Gastrocnemius medialis (tissue), 4 donors: Measurements from ENCODE around the gene PRDM10. TPM values are rescaled to one million over a fixed set of nuclear protein-coding genes. Genes with fewer than 3 reads are reported as not detected.

Source experiments
- ATAC-seq, 2 donors: fragments of 150-250 bp; one replicate each; pipeline ENCODE4 v1.9.1; 2016
- DNase-seq, 2 donors: peaks; one replicate each; pipeline ENCODE4 v3.0.0-alpha.2; 2019
- H3K27ac ChIP-seq, 4 donors: fragments of 200-600 bp; sonication (generic); 1 replicate in 1 of 4; 2 replicates in 3 of 4; pipeline ENCODE4 v1.5.1; 2016 to 2018; ENCODE audit warnings: mild to moderate bottlenecking in 2 of 4, moderate library complexity in 1 of 4
- H3K27me3 ChIP-seq, 3 donors: fragments of 200-600 bp; sonication (generic) in 2 of 3; 1 replicate in 1 of 3; 2 replicates in 2 of 3; pipeline versions ENCODE4 v1.5.1 to v1.6.0; 2016 to 2019; ENCODE audit warnings: mild to moderate bottlenecking in 1 of 3, moderate library complexity in 1 of 3
- H3K36me3 ChIP-seq, 2 donors: fragments of 200-600 bp; sonication (generic) in 1 of 2; one replicate each; pipeline ENCODE4 v1.5.1; 2017 to 2018
- H3K4me1 ChIP-seq, 2 donors: fragments of 200-600 bp; sonication (generic) in 1 of 2; one replicate each; pipeline ENCODE4 v1.5.1; 2016 to 2017; ENCODE audit warnings: mild to moderate bottlenecking in 2 of 2
- H3K4me3 ChIP-seq, 4 donors: fragments of 200-600 bp; sonication (generic) in 3 of 4; 1 replicate in 1 of 4; 2 replicates in 3 of 4; pipeline ENCODE4 v1.5.1; 2016 to 2019; ENCODE audit warnings: mild to moderate bottlenecking in 2 of 4
- H3K9me3 ChIP-seq, 3 donors: fragments of 200-600 bp; sonication (generic) in 2 of 3; 1 replicate in 1 of 3; 2 replicates in 2 of 3; pipeline ENCODE4 v1.5.1; 2016 to 2019
- CTCF ChIP-seq, 5 experiments: fragments of 450-650 bp in 3 of 5; fragments of 200-600 bp in 2 of 5; sonication (generic) in 2 of 5; IDR thresholded peaks in 4 of 5; conservative IDR thresholded peaks in 1 of 5; 1 replicate in 4 of 5; 2 replicates in 1 of 5; pipeline ENCODE4 v1.5.1; 2016 to 2019; ENCODE audit warnings: antibody characterized with exemption in 5 of 5, mild to moderate bottlenecking in 3 of 5, moderate library complexity in 3 of 5
- POLR2A ChIP-seq, 2 donors: fragments of 450-650 bp; IDR thresholded peaks; one replicate each; pipeline ENCODE4 v1.6.1; 2017; ENCODE audit warnings: antibody characterized with exemption in 2 of 2, mild to moderate bottlenecking in 2 of 2, moderate library complexity in 2 of 2
- in situ Hi-C, 4 donors: fragments of 200-750 bp; cut with MboI; loops; one replicate each; pipeline versions ENCODE4 v1.15.0 to v1.8.0; 2017; ENCODE audit warnings: low sequenced_read_pairs in 4 of 4
- intact Hi-C: fragments of 100-400 bp; cut with DNase I; formaldehyde crosslinking; loops from one replicate; pipeline ENCODE4 v1.15.1; 2023; ENCODE audit warnings: low total_unique reads
- total RNA-seq, 4 donors: library from RNA; depleted of rRNA; stranded (reverse); fragments of >200 nt; gene quantifications; one replicate each; pipeline versions ENCODE4 v1.1.0 to v1.2.3, GENCODE V29; 2016

PRDM10 gene
- total RNA-seq, 4 donors from 2014 or later = 3.3 to 10.9 (median 9.0) TPM

DNA sequence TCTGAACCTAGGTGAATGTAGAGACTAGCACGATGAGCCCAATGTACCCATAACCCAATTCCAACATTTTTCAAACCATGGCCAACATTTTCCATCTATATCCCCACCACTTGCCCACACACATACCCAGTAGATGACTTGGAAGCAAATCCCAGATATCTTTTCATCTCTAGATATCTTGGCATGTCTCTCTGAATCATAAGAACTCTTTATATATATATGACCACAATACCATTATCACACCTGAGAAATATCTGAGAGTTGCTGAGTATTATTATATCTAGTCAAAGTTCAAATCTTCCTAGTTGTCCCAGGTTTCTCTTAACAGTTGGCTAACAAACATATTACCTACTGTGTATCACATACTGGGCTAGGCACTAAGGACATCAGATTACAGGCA lies 69.4 kb downstream of the PRDM10 start:
- in situ Hi-C loops = no loop called here
- intact Hi-C loops = no loop called here
- H3K27me3 ChIP-seq = no peaks in the 10 kb centered on the region
- no peak overlapping the region for H3K4me3 ChIP-seq
- ATAC-seq = no peak
- DNase-seq = no peak
- peaks cover 0 to 29% of the 10 kb centered on the region in 2 donors for H3K36me3 ChIP-seq
- no peak for TF ChIP-seq CTCF (IDR thresholded peaks at IDR 0.05 in 4 of 5, conservative IDR thresholded peaks at IDR 0.05 in 1 of 5)
- TF ChIP-seq POLR2A (IDR thresholded peaks at IDR 0.05) = no peak
- no peaks in the 10 kb centered on the region for H3K9me3 ChIP-seq
- no peak overlapping the region for H3K27ac ChIP-seq
- no peaks in the 10 kb centered on the region for H3K4me1 ChIP-seq

DNA sequence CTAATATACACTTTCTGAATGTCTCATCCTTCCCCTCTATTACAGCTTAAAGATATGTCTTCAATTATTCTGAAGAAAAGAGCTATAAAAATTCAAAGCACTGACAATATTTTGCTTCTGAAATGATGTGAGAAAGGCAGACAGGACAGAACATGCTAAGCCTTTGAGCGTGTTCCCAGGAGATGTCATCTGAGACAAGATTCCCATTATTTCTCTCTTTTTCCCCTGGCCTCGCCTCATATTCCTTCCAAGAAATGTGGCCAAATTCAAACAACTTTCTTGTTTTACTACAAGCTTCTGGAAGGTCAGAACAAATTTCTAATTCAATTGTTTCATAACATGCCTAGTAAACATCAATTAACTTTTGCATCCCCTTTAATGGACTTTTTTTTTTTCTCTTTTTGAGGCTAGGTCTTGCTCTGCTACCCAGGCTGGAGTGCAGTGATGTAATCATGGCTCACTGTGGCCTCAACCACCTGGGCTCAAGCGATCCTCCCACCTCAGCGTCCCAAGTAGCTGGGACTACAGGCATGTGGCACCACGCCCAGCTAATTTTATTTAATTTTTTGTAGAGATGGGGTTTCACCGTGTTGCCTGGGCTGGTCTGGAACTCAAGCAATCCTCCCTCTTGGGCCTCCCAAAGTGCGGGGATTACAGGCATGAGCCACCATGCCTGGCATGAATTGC lies 70.1 kb downstream of the PRDM10 start:
- intact Hi-C loops (no loop called here), in situ Hi-C loops (no loop called here)
- ATAC-seq = no peak
- H3K27ac ChIP-seq = no peak overlapping the region
- DNase-seq = no peak
- H3K36me3 ChIP-seq = peaks cover 0 to 29% of the 10 kb centered on the region in 2 donors
- no peaks in the 10 kb centered on the region for H3K27me3 ChIP-seq
- TF ChIP-seq CTCF (IDR thresholded peaks at IDR 0.05 in 4 of 5, conservative IDR thresholded peaks at IDR 0.05 in 1 of 5) (no peak), POLR2A (IDR thresholded peaks at IDR 0.05) (no peak)
- no peaks in the 10 kb centered on the region for H3K4me1 ChIP-seq
- H3K9me3 ChIP-seq = no peaks in the 10 kb centered on the region
- no peak overlapping the region for H3K4me3 ChIP-seq

DNA sequence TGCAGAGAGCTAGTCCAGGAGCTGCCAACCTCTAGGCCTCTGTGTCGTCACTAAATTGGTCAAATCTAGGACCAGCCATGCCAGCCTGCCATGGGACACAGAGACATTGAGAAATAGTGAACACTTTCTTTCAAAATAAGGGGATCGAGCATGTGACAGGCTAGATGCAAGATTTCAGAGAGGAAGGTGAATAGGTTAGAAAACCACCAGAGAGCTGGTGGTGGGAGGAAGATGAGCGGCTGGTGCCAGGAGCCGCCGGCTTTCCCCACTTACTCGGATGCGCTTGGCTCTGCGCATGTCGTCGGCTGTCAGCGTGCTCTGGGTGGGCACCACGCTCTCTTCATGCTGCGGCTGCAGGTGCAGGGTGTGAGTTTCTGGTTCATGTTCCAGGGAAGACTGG lies 71.9 kb downstream of the PRDM10 start:
- Histone ChIP-seq H3K36me3 (peaks cover 0 to 24% of the 10 kb centered on the region in 2 donors), H3K4me3 (no peak overlapping the region), H3K4me1 (no peaks in the 10 kb centered on the region), H3K27ac (no peak overlapping the region), H3K27me3 (no peaks in the 10 kb centered on the region), H3K9me3 (no peaks in the 10 kb centered on the region)
- intact Hi-C loops (no loop called here), in situ Hi-C loops (no loop called here)
- TF ChIP-seq POLR2A (IDR thresholded peaks at IDR 0.05) = no peak
- no peak for TF ChIP-seq CTCF (IDR thresholded peaks at IDR 0.05 in 4 of 5, conservative IDR thresholded peaks at IDR 0.05 in 1 of 5)
- no peak for ATAC-seq
- DNase-seq = no peak

DNA sequence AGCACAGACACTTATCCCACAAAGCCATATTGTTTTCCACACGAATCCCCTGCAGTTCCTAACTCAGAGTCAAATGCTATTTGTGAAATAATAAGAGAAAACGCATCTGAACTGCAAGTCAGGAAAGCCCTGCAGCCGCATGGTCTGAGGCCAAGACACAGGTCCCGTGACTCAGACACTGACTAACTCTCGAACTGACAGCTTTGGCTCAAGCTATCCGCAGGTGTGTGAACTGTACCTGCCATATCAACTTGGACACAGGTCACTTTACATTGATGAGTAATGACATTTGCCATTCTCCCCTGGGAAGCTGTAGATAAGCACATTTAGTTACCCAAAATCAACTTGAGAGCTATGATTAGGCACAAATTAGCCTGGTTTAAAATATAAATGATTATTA lies 72.3 kb downstream of the PRDM10 start:
- no peaks in the 10 kb centered on the region for H3K4me1 ChIP-seq
- H3K36me3 ChIP-seq = peaks cover 0 to 24% of the 10 kb centered on the region in 2 donors
- no peak for TF ChIP-seq POLR2A (IDR thresholded peaks at IDR 0.05)
- TF ChIP-seq CTCF (IDR thresholded peaks at IDR 0.05 in 4 of 5, conservative IDR thresholded peaks at IDR 0.05 in 1 of 5) = no peak
- no peak overlapping the region for H3K27ac ChIP-seq
- no peak for ATAC-seq
- no peak overlapping the region for H3K4me3 ChIP-seq
- in situ Hi-C loops = no loop called here
- no peak for DNase-seq
- H3K27me3 ChIP-seq = no peaks in the 10 kb centered on the region
- no peaks in the 10 kb centered on the region for H3K9me3 ChIP-seq
- intact Hi-C loops = no loop called here

DNA sequence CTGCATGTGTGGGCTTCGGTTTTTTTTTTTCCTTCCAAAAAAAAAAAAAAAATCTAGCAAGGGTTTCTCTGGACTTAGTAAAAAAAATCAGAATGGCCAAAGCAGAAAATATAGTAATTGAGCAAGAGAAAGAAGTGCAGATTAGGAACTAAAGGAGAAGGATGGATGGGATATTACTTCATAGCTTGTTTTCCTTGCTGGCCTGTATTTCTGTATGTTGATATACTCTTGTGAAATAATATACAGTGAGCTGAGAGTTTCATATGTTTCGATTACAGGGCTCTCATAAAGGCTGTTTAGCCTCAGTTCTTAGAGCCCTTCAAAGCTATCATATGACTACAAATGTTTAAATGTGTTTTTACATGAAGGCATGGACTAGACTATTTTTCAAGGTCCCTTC lies 72.9 kb downstream of the PRDM10 start:
- intact Hi-C loops = no loop called here
- no peak for ATAC-seq
- Histone ChIP-seq H3K4me3 (no peak overlapping the region), H3K27me3 (no peaks in the 10 kb centered on the region), H3K4me1 (no peaks in the 10 kb centered on the region), H3K36me3 (peaks cover 0 to 25% of the 10 kb centered on the region in 2 donors), H3K27ac (no peak overlapping the region), H3K9me3 (no peaks in the 10 kb centered on the region)
- in situ Hi-C loops = loop anchor here in 3 of 4 donors (5.0 kb wide), 1 partner anchor 203 kb away; no protein-coding TSS in a partner anchor
- TF ChIP-seq CTCF (IDR thresholded peaks at IDR 0.05 in 4 of 5, conservative IDR thresholded peaks at IDR 0.05 in 1 of 5) (no peak), POLR2A (IDR thresholded peaks at IDR 0.05) (no peak)
- no peak for DNase-seq
